NCI-H1694 (cell line): ENCODE measurements around the gene NTNG1.

Source experiments
- DNase-seq: peaks from one replicate; lab custom pipeline; 2025; lab: John Stamatoyannopoulos, UW

NTNG1 gene

DNA sequence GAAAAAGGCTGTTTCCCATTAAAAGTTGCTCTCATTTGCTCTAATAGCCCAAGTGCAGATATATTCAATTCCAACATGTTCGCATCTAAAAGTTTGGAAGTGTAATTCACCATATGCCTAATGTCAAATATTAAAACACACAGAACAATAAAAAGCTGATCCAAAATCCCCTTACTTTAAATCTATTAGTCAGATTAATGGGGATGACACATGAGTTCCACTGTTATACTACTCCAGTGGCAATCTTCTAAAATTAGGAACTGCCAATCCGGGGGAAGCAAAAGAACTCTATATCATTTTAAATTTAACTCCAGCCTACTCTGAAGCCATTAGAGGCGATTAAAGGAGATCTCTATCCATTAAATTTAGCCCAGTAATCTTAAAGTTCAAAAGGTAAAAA lies 317.1 kb downstream of the NTNG1 start:
- no peak for DNase-seq

DNA sequence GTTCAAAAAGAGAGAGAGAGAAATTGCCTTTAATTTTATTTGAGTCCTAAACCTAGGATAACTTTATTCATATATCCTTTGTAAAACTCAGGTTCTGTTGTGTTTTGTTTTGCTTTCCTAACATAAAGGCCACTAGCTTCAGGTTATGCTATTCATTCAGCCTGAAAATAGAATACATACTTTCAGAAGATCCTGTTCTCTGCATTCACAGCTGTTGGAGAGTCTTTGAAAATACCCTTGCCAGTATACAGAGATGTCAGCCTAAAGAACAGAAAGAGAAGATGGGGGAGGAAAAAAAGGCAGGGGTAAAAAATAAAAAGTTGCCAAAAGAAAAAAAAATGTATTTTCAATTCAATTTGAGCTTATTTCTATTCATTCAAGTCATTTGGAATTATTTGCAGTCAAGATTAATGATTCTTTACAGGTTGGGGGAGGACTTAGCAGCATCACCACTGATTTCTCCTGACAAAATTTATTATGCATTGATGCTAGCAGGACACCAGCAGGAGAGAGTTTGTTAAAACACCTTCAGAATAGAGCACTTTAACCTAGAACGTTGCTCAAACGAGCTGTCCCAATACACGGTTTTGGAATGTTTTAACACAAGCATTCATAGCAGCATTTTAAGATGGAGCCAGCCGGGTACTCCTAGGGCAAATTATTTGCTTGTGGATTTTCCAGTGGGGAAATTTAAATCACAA lies 318.5 kb downstream of the NTNG1 start:
- DNase-seq = no peak

DNA sequence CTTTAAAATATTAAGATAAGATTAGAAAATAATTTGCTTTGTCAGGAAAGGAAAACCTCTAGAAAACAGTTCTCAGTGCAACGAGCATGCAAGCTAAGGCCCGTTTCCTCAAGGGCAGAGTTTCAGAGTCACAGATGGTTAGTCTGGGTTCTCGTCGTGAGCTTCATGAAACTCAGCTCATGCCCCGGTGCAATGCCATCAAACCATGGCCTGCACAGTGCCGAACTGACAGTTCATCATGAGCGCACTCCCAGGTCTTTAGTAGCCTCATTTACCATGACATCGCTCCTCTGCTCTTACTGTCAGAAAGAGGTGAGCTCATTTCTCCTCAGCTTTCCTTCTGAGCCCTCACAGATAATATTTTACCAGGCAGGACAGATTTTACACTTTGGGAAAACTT lies 319.2 kb downstream of the NTNG1 start:
- DNase-seq = no peak

DNA sequence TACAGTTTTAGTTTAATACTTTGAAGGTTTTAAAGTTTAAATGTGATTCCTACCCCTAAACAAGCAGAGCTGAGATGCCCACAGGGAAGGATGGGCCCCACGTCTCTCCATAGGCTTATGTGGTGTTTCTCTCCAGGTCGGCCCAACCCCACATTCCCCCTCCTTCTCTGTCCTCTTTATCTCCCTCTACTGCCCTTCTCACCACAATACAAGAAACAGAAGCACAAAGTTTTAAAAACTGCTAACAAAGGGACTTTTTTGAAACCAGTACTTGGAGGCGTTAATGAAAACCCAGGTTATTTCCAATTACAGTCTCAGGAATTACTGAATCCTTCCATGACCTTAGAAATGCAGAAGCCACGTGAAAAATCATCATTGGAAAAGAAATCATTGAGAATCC lies 324.0 kb downstream of the NTNG1 start:
- no peak for DNase-seq

DNA sequence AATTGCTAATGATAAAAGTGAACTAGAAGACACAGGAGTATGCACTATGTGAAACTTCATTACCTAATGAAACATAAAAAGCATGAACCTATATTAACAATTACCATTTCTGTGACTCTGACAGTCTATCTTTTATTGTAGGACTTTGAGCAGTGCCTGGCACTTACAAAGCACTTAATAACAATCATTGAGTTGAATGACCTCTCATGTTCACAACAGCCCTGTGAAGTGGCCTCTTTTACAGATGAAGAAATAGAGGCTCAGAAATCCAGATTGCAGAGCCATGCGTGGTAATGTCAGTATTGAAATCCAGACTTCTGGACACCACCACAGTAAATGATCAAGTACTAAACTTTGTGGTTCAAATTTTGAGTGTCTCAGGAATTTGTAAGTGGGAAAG lies 326.4 kb downstream of the NTNG1 start:
- no peak for DNase-seq

DNA sequence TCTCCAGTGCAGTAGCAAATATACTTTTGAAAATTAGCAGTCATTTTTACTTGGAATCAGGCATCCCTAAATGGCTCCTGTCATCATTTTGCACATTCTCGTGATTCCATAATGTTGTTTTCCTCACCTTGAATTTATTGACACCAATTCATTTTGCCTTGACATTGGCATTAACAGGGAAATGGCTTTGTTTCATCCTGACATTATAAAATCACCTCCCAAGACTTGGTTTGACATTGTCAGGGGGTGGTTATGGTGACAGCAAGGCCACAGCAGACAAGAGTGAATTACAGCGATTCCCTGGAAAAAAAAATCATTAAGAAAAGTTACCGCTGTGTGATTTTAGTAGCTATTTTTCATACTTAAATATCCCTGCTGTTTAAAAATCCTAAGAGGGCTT lies 327.0 kb downstream of the NTNG1 start:
- DNase-seq = no peak

DNA sequence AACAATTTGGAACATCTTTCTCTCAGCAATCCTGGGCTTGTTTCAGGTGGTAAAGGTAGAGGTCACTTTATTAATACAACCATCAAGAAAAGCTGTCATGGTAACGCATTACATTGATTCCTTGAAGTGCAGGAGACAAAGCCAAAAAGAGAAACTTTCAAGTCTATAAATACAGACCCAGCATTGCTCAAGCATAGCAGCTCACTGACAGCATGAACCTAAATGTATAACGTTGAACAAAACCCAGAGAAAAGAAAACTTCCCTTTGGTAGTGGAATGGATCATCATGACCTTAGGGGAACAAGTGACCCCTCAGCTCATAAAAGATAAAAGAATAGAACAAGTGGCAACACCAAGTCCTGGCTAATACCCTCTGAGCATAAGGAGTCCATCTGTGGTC lies 332.2 kb downstream of the NTNG1 start:
- no peak for DNase-seq

DNA sequence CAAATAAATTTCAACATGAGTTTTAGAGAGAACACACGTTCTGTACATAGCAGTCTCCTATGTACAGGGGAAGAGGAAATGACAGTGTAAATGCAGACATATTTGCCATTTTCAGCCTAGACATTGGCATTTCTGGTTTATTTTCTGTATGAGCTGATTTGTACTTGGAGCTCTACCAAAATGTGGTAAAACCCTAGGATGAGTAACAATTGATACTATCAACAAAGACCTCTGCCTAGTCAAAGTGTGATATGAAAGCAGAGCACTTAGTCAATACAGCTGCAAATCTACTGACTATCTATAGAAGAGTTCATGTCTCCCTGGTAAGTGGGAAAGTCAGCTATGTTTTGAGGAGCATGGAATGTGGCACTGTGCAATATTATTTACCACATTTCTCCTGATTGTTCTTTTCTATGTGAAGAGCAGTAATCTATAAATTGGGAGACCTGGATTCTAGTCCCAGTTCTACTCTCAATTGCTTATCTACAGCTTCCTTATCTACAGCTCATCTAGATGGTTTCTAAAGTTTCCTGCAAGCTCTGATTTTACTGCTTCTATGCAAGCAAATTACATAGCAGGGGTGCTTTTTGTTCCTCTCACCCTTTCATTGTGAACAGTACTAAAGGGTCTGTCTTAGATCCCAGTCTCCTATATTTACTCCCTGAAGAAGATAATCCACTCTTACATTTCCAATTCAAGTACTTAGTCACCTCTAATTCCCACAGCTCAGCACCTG lies 334.2 kb downstream of the NTNG1 start:
- DNase-seq = no peak

DNA sequence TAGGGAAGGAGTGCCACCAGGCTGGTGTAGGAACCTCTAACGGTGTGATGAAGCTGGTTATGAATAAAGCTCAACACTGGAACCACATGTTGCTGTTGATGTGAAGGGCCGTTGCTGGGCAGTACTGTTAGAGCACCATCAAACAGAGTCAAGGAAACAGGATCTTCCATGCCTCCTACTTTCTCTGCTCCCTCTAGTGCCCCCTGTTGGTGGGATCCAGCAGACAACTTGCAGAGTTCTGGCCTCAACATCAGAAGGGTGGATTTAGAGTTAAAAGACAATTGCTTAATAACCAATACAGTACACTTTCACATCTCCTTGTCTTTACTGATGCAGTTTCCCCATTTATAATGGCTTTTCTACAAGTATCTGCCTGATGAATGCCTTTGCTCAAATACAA lies 336.4 kb downstream of the NTNG1 start:
- no peak for DNase-seq

DNA sequence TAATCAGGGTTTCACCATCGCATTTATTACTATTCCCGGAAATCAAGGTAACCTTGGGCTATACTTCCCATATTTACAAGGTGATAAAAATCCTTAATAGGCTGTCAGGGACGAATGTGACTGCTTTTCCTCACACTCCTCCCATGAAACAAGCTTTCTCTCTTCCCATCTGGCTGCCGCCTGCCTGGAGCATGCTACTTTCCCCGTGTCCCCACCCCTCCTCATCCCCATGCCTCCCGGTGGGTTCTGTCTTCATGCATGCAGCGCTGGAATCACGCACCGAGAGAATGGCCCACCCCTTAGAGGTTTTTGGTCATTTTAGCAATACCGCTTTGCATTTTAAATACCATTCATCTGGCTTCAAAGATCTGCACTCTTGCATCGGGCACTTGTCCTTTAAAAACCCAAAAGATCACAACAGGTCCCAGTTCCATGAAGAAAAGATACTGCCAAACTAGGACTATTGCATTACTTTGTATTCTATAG lies 339.1 kb downstream of the NTNG1 start:
- DNase-seq = no peak

DNA sequence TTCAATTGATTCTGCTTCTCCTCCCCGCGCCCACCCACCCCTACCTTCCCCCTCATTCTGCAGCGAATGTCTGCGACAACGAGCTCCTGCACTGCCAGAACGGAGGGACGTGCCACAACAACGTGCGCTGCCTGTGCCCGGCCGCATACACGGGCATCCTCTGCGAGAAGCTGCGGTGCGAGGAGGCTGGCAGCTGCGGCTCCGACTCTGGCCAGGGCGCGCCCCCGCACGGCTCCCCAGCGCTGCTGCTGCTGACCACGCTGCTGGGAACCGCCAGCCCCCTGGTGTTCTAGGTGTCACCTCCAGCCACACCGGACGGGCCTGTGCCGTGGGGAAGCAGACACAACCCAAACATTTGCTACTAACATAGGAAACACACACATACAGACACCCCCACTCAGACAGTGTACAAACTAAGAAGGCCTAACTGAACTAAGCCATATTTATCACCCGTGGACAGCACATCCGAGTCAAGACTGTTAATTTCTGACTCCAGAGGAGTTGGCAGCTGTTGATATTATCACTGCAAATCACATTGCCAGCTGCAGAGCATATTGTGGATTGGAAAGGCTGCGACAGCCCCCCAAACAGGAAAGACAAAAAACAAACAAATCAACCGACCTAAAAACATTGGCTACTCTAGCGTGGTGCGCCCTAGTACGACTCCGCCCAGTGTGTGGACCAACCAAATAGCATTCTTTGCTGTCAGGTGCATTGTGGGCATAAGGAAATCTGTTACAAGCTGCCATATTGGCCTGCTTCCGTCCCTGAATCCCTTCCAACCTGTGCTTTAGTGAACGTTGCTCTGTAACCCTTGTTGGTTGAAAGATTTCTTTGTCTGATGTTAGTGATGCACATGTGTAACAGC lies 339.9 kb downstream of the NTNG1 start:
- DNase-seq = no peak

DNA sequence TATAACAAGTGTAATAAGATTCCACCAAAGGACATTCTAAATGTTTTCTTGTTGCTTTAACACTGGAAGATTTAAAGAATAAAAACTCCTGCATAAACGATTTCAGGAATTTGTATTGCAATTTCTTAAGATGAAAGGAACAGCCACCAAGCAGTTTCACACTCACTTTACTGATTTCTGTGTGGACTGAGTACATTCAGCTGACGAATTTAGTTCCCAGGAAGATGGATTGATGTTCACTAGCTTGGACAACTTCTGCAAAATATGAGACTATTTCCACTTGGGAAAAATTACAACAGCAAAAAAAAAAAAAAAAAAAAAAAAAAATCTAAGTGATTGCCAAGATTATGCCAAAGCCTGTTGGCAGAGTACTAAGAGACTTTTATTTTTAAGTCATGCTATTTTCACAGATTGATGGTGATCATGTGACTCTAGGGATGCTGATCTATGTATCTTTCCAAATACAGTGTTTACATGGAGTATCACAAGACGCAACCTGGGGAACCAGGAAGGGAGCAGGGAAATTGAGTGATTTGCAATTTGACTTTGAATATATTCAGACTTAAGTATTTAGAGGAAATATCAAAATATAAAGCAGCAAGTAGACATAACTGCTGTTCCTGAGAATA lies 341.0 kb downstream of the NTNG1 start:
- DNase-seq = no peak

DNA sequence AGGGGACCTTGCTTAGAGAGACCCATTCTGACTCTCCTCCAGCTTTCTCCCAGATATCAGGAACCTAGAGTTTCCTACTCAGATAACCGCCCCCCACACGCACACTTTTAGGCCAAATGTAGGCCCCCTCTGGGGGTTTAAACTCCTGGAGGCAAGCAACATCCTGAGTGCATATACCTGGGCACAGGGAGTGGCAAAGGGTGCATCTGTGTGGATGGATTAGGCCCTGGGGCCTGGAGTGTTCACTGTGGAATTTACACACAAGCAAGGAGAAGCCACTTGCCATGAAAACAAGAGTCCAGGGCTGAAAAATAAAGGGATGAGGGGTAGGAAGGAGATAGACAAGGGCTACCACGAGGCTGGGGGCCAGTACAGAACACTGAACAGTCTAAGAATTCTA lies 343.1 kb downstream of the NTNG1 start:
- no peak for DNase-seq

DNA sequence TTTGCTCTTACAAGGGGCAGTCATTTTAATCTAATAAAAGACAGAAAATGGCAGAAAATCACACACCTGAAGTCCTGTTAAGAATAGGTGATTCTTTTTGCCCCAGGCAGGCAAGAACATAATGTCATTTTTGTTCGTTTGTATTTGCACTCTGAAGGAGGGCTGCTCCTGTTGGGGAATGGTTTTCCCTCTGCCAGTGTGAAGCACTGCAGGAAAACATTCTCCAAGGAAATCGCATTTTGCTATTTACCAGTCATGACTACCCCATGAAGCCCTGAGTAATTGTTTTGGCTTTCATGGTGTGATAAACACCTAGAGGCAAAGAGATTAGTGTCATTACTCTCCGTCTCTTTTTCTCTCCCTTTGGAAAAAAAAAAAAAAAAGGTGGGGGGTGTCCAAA lies 345.5 kb downstream of the NTNG1 start:
- DNase-seq = no peak

DNA sequence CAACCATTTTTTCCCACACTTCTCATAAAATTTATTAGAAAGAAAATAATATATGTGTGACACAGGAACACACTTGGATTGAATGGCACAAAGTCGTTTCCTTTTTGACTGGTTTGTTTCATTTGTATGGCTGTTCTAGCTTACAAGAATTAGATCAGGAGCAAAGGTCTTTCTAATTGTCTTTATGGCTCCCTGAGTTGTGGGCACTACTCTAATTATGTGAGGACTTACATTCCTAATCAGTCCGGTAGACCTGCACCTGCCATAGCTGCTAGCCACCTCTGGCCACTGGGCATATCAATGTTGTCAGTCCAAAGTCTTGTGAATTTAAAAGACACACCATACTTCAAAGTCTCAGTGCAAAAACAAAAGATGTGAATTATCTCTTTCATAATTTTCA lies 346.7 kb downstream of the NTNG1 start:
- DNase-seq = no peak

DNA sequence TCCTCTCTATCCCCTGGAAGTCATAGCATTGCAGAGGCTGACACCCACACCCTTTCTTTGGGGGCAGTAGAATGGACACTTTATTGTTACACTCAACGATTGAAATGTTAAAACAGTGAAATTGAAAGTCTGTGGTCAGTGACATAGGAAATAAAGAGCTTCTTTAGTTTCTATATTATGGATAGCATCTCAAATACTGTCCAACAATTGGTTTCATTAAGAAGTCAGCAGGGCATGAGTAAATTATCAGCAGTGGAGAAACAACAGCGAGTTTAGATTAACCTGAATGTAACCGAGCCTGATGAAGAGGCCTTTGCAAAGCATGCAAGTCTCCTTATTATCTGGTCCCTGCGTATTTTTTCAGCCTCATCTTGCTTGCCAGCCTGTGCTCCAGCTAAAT lies 350.7 kb downstream of the NTNG1 start:
- no peak for DNase-seq

DNA sequence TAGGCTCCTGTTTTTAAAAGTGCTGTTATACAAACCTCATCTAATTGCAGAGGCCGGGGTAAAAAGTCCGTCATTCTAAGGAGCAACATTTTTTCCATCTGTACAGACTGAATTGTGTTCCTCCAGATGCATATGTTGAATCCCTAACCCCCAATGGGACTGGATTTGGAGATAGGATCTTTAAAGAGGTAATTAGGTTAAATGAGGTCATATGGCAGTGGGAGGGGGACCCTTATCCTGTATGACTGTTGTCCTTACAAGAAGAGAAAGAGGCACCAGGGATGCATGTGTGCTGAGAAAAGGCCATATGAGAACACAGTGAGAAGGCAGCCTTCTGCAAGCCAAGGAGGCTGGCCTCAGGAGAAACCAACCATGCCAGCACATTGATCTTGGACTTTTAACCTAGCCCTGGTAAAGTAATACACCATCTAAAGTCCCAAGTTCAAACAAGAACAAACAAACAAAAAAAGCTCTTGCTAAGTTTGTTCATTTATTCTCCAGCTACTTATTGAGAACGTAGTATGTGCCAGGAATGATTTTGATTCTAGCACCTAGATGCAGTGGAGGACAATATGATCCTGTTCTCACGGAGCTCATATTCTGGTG lies 352.4 kb downstream of the NTNG1 start:
- DNase-seq = no peak

DNA sequence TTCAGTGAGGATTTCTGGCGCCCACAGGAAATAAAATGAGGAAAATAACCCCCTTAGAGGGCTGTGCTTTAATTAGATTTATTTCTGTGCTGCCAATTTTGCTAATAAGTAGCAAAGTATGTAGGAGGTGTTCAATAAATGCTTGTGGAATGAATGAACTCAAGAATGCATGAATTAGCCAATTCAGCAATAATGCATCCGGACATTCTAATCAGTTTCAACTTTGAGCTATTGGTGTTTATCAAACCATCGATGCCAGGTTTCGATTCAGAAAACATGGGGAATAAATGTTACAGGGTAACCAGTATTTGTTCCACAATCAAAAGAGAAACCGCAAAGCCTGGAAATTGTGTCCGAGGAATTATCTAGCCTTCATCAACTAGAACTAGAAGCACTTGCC lies 353.2 kb downstream of the NTNG1 start:
- DNase-seq = no peak

DNA sequence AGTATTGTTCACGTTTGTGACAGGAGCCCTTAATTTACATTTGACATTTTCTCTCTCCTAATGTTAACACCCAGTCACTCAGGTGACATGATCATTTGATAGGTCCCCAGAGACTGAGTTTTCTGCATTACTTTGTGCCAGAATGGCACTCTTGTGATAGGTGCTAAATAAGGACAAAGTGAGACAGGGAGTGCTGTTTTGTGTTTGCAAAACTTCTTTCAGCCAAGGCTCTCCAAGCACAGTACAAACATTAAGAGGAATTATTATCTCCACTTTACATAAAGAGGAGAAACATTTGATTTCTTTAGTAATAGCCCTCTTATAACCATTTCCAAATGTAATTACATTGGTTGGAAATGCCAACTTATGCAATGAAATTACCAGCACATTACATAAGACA lies 355.2 kb downstream of the NTNG1 start:
- DNase-seq = no peak

DNA sequence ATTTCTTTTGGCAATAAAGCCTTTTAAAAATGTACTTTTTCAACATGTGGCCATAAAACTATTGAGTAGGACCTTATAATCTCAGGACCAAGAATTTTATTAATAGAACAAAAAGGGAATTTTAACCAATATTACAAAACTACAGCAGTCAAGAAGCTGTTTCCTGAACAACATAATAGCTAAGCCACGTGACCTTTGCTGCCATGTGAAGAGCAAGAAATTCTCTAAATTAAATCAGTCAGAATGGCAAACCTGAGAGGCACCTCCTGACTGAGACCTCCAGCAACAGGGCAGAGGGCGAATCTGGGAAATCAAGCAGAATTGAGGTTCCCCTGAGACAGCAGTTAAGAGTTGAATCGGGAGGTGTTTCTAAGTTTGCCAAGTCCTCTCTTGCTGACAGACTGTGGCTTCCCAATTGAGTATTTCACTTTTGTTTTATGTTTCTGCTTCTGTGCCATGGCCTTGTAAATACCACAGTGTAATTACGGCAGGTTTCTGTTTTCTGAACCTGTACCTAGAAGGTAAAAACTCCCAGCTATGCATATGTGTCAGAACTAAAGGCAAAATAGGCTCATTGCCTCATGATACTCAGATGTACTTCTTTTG lies 358.4 kb downstream of the NTNG1 start:
- DNase-seq = no peak

DNA sequence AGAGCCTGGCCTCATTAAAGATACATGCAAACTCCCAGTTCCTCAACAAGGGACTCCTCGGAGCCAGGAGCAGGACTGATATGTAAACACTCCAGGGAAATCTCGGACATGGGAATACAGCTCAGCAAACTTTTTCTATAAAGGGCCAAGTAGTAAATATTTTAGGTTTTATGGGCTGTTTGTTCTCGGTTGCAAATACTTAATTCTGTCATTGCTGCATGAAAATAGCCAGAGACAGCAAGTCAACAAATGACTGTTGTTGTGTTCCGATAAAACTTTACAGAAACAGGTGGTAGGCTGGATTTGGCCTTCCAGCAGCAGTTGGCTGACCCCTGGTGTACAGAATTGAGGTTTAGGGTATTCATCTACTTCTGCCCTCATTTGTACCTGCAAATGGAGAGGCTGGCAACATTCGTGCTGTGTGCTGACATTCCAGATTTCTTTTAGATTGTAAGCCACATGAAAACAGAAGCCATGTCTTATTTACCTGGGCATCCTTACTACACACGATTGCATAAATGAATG lies 360.3 kb downstream of the NTNG1 start:
- no peak for DNase-seq
